ENCODE measurements around the gene NES. TPM values are rescaled to one million over a fixed set of nuclear protein-coding genes. Genes with fewer than 3 reads are reported as not detected.

Gene NES
- polyA plus RNA-seq, 3 donors = 3.5 to 38.3 (median 32.1) TPM

DNA sequence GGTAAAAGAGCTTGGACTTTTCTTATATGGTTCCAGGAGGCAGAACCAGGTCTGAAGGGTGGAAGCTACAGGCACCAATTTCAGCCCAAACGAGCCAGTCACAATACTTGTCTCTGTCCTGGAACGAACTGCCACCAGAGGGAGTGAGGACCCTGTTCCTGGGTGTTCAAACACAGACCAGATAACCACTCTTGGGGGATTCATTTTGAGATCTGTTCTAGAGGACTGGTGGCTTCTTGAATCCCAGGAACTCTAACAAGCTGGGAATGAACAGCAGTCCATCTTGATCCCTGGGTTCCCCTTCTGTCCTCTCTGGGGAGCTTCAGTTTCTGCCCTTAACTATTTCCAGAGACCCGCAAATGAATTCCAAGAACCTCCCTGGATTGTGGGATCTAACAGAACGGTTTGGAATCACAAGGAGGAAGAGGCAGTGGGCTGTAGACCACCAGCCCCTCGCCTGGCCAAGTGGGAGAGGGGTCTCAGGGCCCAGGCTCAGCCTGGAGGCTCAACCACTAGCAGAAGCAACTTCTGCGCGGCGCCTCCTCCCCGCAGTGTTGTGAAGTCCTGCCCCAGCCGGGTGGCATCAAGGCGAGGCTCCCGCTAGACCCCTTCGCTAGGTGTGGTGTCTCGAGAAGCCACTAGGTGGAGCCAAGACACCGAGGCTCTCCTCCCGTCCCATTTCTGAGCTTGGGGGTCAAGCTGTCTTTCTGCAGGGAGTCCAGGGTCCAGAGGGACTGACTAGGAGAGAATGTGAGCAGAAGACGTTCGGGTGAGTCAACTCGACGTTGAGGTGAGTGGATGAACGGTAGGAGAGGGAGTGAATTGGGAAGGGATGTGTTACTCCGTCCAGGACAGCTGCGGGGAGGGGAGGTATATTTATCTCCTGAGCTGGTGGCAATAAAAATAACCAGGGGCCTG, 12.1 kb upstream of the NES start:
- 1 to 2% (median 1%) methylated on average over 23 of the region's 23 CpGs for WGBS, 3 donors
- no peak overlapping the region for H3K27ac ChIP-seq (ENCODE audit: low read depth, low read length)

DNA sequence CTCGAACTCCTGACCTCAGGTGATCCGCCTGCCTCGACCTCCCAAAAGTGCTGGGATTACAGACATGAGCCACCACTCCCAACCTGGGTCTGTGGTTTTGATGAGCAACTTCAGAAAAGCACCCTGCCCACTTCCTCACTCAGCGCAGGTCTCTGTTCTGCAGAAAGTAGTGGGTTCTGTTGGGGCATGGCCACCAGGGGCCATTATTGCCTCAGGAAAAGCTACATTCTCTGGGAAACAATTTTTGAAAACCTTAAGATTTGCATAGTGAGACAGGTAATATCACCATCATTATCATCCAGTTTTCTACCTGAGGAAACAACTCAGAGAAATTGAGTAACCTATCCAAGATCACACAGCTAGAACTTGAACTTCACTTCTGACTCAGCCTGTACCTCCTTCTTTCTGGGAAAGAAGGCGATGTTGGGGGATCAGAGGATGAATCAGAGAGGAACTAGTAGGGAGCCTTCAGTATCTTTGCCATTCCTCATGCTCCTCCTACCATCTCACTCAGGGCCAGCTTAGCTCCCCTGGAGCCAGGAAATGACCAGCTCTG, 7.1 kb upstream of the NES start:
- H3K27ac ChIP-seq (ENCODE audit: low read depth, low read length) = no peak overlapping the region
- 68 to 77% (median 70%) methylated on average over 5 of the region's 5 CpGs for WGBS, 3 donors

DNA sequence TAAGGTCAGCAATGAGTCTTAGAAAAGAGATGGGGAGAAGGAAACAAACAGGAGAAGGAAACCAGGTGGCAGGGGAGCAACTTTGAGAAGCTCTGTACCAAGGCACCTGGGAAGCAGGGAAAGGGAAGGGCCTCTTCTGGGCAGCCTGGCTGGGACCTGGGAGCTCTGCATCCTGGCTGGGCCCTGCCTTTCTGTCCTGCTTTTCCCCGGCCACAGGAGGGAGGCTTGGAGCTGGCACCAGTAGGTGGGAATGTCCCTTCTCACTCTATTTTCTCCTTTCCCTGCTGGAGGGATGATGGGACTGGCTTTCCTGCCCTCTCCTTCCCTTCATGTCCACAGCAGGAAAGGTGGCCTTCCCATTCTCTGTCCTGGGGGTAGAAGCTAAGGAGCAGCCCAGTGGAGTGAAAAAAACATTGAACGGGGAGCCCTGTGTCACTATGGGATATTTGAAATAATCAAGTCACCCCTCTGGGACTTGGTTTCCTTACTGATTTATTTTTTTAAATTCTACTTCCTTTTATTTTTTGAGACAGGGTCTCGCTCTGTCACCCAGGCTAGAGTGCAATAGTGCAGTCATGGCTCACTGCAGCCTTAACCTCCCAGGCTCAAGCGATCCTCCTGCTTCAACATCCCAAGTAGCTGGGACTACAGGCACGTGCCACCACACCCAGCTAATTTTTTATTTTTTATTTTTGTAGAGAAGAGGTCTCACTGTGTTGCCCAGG, 5.1 kb upstream of the NES start:
- H3K27ac ChIP-seq (ENCODE audit: low read depth, low read length) = no peak overlapping the region
- 65 to 72% (median 70%) methylated on average over 5 of the region's 5 CpGs for WGBS, 3 donors

- 77 to 84% (median 80%) methylated on average over 8 of the region's 8 CpGs for WGBS, 3 donors
- H3K27ac ChIP-seq (ENCODE audit: low read depth, low read length) = no peak overlapping the region
Observed at GRCh38 chr1:156681196-156681960, 4.2 kb upstream of the NES start.

- 36 to 83% (median 64%) methylated on average over 2 of the region's 2 CpGs for WGBS, 3 donors
- no peak overlapping the region for H3K27ac ChIP-seq (ENCODE audit: low read depth, low read length)
Observed at GRCh38 chr1:156680056-156680455, 2.8 kb upstream of the NES start.

DNA sequence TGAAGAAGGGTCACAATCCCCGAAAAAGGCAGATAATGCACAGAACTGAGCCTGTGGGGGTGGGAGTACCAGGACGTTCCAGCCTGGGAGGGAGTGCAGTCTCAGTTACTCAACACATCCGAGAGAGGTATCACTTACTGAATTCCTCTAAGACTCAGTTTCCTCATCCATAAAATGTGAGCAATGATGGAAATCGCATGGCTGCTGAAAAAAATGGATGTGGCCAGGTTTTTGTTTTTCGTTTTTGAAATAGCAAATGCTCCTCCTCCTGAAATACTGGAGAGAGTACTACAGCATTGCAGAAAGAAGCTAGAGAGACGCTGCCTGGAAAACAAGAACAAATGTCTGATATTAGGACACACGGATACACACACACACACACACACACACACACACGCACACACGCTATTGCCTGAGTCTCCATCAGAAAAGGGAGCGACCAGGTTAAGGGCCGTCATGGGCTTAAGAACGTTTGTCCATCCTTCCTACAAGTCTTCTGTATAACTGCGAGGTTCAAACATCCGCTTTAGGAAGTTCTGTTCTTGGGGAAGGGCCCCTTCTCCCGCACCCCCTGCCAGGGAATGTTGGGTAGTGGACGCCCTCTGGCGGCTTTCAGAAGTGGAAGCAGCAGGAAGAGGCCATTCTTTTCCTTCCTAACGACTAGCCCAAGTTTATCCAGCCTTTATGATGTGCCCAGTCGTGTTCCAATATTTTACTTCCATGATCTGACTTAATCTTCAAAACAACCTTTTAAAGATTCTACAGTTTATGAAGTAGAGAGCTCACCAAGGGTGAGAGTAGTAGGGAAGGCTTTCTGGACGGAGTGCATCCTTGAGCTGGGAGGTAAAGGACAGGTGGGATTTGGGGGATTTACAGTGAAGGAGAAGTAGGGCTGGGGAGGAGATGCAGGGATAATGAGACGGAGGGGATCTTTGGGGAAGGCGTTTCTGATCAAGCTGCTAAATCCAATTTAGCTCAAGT, 699 bp upstream of the NES start:
- 2 to 5% (median 4%) methylated on average over 22 of the region's 22 CpGs for WGBS, 3 donors
- no peak overlapping the region for H3K27ac ChIP-seq (ENCODE audit: low read depth, low read length)

- H3K27ac ChIP-seq (ENCODE audit: low read depth, low read length) = no peak overlapping the region
- WGBS, 3 donors = 19 to 30% (median 19%) methylated on average over 29 to 49 of the region's 49 CpGs
Observed at GRCh38 chr1:156676114-156676819, 940 bp downstream of the NES start.

GRCh38 chr1:156675210-156676113, 1.7 kb downstream of the NES start:
- no peak overlapping the region for H3K27ac ChIP-seq (ENCODE audit: low read depth, low read length)
- WGBS, 3 donors = 47 to 55% (median 54%) methylated on average over 16 to 18 of the region's 18 CpGs

DNA sequence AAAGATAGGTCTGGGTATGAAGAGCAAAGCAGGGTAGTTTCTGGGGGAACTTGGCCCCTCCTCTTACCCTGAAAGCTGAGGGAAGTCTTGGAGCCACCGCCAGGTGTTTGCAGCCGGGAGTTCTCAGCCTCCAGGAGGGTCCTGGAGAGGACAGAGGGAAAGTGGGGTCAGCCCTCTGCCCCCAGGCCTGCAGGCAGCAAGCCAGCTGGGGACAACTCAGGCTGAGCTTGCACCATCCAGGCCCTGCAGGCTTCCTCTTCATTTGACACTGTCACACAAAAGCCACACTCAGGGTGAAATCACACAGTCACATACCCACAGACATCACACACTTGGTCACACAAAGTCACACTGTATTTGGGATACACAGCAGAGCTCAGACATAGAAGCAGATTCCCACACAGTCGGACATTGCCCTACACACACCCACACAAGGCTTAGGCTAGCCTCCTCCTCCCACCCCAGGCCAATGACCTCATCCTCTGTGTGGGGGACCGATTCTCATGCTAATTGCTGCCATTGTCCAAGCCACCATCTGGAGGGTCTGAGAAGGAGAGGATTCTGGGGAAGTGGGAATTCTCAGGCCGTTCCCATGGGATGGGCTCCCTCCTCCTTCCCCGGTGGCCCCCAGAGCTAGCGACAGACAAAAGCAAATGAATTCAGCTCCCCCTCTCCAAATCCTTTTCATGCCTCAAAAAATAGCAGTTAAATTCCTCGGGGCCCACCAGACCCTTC, 3.7 kb downstream of the NES start:
- 53 to 60% (median 57%) methylated on average over 8 of the region's 8 CpGs for WGBS, 3 donors
- no peak overlapping the region for H3K27ac ChIP-seq (ENCODE audit: low read depth, low read length)

DNA sequence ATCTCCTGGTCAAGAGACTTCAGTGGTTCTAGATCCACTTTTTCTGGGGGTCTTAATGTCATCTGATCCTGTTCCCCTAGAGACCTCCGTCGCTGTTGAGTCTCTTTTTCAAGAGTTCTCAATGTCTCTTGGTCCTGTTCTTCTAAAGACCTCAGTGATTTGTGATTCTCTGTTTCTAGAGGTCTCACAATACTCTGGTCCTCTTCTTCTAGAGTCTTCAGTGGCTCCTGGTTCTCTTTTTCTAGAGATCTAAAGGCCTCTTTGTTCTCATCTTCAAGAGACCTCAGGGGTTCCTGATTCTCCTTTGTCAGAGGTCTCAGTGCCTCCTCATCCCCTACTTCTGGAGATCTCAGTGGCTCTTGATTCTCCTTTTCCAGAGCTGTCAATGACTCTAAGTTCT, 5.4 kb downstream of the NES start:
- no peak overlapping the region for H3K27ac ChIP-seq (ENCODE audit: low read depth, low read length)
- WGBS, 3 donors = 87 to 94% (median 94%) methylated on average over 2 of the region's 2 CpGs

- WGBS, 3 donors = 66 to 84% (median 68%) methylated on average over 4 of the region's 4 CpGs
- no peak overlapping the region for H3K27ac ChIP-seq (ENCODE audit: low read depth, low read length)
Observed at GRCh38 chr1:156670791-156671190, 6.4 kb downstream of the NES start.

GRCh38 chr1:156670359-156670758, 6.8 kb downstream of the NES start:
- 68 to 84% (median 78%) methylated on average over 5 to 6 of the region's 6 CpGs for WGBS, 3 donors
- no peak overlapping the region for H3K27ac ChIP-seq (ENCODE audit: low read depth, low read length)

- 58 to 73% (median 65%) methylated on average over 5 of the region's 5 CpGs for WGBS, 3 donors
- H3K27ac ChIP-seq (ENCODE audit: low read depth, low read length) = no peak overlapping the region
Observed at GRCh38 chr1:156669794-156670193, 7.4 kb downstream of the NES start.

- H3K27ac ChIP-seq (ENCODE audit: low read depth, low read length) = no peak overlapping the region
- WGBS, 3 donors = 80 to 82% (median 81%) methylated on average over 17 of the region's 17 CpGs
Observed at GRCh38 chr1:156668801-156669637, 8.2 kb downstream of the NES start.

All from adipose tissue (tissue), 3 donors.